Erythroblast (primary cell): ENCODE measurements around the gene SLC12A4.

Source experiments
- GATA1 ChIP-seq: IDR thresholded peaks from 2 replicates; pipeline ENCODE4 v1.6.1; 2011; ENCODE audit warnings: low read depth, mild to moderate bottlenecking, control low read depth, low read length, moderate library complexity
- POLR2A ChIP-seq: IDR thresholded peaks from 2 replicates; pipeline ENCODE4 v1.6.1; 2011; ENCODE audit warnings: mild to moderate bottlenecking, low read length

- no peak for TF ChIP-seq POLR2A
- TF ChIP-seq GATA1 = no peak
Observed at GRCh38 chr16:67917140-67917851, 51.1 kb downstream of the SLC12A4 start.
